Measurements from ENCODE around the gene COL12A1.

The COL12A1 gene

DNA sequence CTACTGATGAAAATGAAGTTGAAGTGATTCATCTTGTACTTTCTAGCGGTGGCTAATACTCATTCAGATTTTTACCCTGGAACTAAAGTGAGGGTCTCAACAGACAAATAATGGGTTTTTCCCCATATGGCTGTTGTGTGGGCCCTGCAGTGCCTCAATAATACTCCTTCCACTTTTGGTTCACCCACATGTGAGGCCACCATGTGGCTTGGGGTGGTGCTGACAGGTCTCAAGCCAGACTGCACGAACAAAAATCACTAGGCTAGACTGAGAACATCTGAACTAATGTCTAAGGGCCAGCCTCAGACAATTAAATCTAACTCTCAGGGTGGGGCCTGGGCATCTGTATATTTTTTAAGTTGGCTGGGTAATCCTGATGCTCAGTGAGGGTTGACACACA lies 7.9 kb upstream of the COL12A1 start:
- DNase-seq (ENCODE audit: extremely low spot score, insufficient read length, low read depth): no peak
- no peak for FAIRE-seq

DNA sequence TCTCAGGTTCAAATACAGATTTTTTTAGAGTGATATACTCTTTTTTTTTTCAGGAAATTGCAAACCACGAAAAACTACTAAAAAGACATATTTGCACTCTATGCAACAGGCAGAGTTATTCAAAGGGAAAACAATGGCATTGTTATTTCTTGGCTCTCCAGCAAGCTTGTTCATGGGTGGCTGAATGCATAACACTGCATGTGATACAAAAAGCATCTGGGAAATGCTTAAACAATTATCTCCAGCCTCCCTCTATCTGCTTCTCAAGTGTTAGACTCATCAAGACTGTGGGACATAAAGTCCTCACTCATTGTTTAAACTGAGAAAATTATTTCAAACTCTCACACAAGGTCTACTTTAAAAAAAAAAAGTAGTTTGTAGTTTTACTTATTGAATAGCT lies 7.3 kb upstream of the COL12A1 start:
- no peak for FAIRE-seq
- DNase-seq (ENCODE audit: extremely low spot score, insufficient read length, low read depth): no peak

DNA sequence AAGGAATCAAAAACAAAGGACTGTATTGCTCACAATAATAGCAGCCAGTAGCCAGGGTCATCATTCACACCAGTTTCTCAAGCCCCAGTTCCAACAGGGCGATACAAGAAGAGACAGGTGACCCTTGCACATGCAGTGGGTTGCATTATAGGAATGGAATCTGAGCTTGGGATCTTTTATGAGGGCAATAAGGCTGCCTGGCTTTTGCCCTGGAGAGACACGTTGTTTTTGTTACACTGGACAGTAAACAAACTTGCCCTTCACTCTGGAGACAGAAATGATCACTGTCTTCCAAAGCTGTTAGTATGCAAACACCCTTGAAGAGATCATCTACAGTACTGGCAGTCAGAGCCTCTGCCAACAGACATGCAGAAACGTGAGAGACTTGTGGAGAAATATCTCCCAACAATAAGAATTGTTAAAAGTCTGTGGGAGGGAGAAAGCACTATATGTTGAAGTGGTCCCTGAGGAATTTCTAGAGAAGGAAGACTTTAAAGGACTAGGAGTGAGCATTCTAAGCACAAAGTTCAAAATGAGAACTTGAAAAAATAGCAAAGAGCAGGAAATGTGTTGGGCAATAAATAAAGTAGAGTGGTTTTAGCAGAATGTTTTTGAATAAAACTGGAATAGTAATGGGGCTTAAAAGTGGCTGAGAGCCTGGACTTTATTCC lies 6.2 kb upstream of the COL12A1 start:
- no peak for FAIRE-seq

DNA sequence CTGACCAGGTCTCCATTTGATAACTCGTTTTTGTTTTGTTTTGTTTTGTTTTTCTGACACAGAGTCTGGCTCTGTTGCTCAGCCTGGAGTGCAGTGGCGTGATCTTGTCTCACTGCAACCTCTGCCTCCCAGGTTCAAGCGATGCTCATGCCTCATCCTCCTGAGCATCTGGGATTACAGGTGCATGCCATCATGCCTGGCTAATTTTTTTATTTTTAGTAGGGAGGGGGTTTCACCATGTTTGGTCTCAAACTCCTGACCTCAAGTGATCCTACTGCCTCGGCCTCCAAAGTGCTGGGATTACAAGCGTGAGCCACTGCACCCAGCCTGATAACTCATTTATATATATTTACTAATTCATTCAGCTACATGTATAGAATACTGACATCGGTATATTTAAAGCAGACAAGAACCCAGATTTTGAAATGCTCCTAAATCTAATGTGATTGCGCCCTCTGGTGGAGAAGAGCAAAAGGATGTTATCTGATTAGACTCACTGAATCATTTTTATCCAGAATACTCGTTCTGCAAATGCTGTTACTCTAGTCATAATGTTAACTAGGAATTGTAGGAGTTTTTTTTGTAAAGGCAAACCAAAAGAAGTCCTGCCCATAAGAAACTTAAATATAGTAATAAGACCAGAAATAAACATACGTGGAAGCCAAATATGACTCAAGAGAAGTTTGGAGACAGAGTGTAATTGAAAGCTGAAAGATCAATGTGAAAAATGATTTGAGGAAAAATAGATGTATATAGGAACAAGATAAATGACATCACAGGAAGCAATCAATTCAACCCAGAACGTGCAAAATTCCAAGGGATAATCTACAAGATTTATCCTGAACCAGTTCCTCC lies 5.3 kb upstream of the COL12A1 start:
- FAIRE-seq (peak; percentile 62), DNase-seq (ENCODE audit: extremely low spot score, insufficient read length, low read depth) (no peak)

More for the DNA sequence above, 6.2 kb upstream of the COL12A1 start:
- no peak for DNase-seq (ENCODE audit: extremely low spot score, insufficient read length, low read depth)

DNA sequence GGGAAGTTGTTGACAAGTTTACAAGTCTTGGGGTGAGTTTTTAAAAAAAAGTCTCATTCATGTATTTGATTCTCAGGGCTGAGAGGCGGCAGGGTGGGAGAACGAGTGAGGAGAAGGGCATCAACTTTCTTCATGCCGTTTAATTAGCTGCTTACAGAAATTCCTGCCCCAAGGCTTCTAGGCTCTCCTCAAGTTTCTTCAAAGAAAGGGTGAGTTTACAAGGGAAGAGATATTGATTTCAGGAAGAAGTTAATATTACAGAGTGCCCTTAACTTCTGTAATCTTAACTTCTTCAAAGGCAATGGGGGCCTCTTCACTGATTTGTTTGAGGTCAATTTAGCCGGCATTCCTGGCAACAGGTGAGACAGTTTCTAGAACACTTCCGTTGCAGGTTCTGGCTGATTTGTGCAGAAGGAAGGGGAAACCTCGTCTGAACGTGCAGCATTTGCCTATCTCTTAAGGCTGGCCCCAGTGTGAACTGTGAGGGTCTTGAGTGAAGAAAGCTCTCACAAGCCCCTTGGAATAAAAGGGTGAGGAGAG lies 3.4 kb upstream of the COL12A1 start:
- FAIRE-seq: no peak
- DNase-seq (ENCODE audit: extremely low spot score, insufficient read length, low read depth): no peak

DNA sequence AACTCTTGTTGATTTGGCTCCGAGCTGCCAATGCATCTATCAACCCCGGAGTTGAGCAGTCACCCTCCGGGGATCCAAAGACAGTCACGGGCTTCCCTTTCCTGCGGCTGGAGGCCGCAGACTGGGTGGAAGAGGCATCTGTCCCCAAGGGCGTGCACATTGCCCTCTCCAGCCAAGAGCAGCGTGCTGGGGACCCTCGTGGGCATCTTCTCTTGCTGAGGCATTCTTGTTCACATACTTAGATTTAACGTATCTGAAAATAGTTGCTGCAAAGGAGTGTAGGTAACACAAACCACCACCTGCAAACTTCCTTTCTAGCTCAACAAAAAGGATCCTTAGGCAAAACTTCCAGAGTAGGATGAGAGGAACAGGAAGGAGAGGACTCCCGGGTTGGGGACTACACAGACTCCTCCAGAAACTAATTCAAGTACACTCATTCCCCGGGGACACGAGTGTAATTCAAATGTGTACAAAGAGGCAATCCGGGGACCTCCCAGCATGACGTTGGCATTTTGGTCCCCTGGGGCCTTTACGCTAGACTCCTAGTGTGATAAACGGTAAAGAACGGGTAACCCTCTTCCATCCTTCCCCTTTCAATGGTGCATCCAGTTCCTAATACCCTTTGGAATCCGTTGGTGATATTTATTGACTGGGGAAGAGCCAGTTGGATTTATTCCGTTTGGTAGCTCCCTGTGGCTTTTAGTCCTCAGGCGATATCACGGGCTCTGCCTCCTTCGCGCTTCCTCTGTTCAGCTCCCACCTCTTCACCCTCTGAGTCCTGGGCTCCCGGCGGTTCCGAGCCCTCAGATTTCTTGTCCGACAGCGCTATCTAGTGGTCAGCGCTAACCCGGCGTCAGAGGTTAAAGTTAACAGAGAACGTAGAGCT lies 2.7 kb upstream of the COL12A1 start:
- no peak for DNase-seq (ENCODE audit: extremely low spot score, insufficient read length, low read depth)
- peak; percentile 86 for FAIRE-seq

DNA sequence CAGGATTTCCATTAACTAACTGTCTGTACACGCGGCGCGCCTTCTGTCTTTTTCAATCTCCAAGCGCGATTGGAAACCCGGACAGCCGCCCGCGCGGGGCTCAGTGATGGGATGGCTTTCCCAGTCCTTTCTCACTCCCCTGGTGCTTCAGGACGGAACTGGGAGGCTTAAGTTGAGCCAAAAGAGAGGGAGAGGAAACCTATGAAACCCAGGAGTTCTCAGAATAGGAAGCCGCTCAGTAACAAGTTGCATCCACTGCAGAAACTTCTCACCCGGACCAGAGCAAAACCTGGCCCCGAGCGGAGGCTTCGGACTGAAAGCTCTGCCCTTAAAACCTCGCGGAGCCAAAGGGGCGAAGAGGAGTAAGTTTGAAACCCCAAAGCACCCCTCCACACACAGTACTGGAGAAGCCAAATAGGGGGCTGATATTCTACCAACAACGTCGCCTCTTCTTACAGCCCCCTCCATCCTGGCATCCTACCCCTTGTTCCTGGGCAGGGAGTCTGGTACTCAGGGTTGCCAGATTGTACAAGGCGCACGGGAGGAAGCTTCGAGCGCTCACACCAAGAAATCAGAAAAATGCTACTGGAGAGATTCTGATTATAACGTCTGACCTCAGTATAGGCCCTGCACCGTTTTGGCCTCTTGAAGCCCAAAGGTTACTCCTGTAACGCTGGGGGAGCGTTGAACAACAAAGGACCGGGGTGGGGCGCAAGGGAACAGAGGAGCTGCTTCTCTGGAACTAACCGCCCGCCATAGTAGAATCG lies 906 bp upstream of the COL12A1 start:
- no peak for FAIRE-seq
- DNase-seq (ENCODE audit: extremely low spot score, insufficient read length, low read depth): no peak

DNA sequence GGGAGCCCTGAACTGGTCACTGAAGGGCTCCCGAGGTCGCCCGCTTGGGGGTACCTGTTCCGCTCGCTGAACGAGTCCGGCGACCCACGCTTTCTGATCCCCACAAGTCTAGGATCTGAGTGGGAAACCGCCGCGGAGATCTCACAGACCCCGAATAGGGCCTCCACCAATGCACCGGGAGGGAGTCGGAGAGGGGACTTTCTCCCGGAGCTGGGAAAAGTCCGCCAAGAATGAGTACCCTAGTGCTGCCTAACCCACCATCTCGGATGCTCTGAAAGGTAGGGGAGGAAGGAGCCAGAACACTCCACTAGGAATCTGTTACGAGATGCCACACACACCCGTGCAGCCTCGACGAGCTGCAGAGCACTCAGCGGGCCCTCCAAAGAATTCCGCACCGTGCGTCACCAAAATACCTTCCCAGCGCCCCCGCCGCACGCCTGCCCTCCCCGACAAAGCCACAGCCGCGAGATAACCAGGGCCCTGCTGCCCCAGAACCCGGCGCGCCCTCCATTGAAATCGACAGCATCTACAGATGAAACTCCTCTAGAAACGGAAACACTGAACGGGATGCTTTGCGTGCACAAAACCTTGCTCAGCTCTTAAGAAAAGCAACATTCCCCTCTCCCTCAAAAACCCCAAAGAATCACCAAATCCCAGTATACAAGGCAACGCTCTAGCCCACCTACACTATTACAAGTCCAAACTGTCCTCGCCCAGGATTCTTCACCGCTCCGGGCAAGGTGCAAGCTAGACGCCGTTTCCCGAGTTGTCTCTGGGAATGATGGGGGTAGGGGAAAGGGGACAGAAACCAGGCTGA lies 686 bp downstream of the COL12A1 start:
- FAIRE-seq (no peak), DNase-seq (ENCODE audit: extremely low spot score, insufficient read length, low read depth) (no peak)

DNA sequence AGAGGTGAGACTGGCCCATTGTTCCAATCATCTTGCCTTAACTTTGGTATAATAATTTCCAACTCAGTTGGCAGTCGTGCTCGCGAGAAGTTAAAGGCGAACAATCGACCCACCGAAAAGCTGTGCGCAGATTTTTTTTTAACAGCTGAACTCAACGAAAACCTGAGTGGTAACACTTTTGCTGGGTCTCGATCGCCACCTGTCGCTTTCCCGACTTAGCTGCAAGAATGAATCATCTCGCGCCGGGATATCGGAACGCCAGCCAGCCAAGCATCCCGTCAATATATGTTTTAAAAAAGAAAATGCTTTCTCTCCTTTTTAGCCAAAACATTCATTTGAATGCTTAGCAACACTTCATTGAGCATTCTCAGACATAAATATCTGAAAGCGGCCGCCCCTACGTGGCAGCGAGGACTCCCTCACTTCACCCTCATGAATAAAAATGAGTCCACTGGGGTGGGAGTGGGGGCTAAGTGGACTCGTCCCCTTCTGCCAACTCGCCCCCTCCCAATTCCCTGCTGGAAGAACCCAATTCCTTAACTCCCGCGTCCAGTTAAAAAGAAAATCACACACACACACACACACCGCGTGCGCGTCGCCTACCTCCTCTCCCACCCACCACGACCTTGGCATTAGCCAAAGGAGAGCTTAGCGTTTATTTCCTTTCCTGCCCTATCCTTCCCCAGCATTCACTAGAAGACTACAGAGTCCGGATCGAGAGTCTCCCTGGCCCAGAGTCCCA lies 1.5 kb downstream of the COL12A1 start:
- DNase-seq (ENCODE audit: extremely low spot score, insufficient read length, low read depth): no peak
- FAIRE-seq: peak; percentile 73

DNA sequence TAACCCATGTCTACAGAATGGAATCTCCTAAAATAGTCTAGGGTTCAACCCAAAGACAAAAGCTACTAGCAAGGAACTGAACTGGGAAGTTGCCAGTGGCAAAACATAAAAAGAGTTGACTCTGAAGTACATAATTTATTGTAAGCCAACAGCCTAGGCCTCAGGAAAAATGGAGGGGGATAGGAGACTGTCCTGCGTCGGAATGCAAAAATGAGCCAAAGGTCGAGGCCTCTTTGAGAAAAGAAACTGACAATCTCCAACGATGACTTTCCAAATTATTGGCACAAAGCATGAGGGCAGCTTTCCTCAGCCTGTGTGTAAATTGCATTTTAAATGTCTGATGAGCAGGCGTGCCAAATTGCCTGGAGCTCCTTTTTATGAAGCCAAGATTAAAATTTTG lies 2.1 kb downstream of the COL12A1 start:
- FAIRE-seq (no peak), DNase-seq (ENCODE audit: extremely low spot score, insufficient read length, low read depth) (no peak)

DNA sequence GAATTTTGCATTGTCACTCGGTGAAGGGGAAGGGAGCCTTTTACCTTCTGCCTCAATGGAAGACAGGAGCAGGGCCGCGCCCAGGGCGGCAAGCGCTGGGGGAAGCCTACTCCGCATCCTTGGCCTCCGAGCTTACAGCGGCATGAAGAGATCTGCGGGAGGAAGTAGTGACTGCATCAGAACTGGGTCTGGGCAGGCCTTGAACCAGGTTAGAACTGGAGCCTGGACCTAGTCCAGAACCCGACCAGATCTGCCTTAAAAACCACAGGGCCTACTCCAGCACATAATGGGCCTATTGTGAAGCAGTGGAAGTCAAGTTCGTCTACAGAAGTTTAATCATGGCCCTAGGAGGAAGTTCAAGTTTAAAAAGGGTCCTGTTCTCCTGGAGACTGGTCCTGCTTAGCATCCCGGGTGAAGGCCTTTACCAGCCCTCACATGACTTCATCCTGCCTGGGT lies 3.1 kb downstream of the COL12A1 start:
- DNase-seq (ENCODE audit: extremely low spot score, insufficient read length, low read depth): no peak
- FAIRE-seq: no peak

DNA sequence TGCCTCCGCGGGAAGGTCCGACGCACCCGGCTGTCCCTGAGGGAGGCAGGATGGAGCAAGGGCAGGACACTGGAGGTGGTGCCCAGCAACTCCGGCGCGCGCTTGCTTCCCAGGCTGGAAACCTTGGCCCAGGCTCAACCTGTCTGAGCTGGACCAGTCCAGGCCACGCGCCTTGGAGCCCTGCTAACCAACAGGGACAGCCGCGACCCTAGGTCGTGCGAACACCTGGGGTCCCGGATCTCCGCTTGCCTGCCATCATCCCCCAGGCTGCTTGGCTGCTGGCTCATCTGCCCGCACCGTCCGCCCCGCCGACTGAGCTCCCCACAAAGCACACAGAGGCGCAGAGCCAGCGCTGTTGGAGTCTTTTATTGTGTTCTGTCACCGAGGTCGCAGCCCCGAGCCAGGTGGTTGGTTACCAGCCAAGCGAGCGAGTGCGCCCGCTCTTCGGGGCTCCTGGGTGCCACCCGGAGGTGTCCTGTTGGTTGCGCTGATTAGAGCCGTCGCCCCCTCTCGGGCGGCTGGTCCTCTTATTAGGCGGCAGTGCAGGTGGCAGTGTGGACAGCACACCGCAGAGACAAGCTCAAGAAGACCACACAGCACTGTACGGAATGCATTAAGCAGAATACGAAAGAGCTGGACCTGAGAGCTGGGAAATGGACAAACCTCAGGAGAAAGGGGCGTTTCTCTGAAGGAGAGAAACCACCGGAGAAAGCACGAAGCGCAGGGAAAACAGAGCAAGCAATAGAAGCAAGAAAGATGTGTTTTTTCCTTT lies 3.8 kb downstream of the COL12A1 start:
- DNase-seq (ENCODE audit: extremely low spot score, insufficient read length, low read depth) (no peak), FAIRE-seq (no peak)

DNA sequence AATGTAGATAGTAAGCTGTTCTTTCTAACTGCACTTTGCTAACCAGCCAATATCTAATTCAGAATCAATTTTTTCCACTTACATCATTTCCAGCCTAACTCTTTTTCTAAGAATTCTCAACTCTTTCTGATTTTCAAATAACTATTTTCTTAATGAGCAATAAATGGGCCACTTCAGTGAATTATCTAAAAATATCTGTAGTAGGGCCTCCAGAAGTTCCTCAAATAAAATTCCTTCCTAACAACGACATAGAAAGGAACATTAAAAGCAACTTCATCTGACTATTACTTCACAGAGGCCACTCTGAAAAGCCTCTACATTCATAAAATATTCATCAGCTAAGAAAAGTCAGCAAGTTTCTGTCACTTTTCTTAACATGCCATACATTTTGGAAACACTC lies 4.8 kb downstream of the COL12A1 start:
- no peak for FAIRE-seq
- no peak for DNase-seq (ENCODE audit: extremely low spot score, insufficient read length, low read depth)

DNA sequence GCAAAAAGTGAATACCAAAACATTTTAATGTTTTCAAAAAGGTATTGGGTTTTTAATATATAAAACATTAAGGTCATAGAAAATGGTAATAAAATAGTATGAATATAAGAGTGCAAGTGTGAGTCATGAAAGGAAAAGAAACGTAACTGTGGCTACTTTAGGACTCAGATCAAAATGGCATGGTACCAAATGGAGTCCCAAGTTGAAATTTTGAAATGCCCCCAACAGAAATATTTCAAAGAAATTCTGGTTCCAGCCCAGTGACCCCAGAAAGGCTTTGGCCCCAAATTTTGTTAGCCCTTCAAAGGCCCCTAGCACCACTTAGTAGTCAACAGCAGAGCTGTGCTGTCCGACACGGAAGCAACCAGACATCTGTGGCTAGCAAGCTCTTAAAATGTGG lies 6.0 kb downstream of the COL12A1 start:
- no peak for DNase-seq (ENCODE audit: extremely low spot score, insufficient read length, low read depth)

DNA sequence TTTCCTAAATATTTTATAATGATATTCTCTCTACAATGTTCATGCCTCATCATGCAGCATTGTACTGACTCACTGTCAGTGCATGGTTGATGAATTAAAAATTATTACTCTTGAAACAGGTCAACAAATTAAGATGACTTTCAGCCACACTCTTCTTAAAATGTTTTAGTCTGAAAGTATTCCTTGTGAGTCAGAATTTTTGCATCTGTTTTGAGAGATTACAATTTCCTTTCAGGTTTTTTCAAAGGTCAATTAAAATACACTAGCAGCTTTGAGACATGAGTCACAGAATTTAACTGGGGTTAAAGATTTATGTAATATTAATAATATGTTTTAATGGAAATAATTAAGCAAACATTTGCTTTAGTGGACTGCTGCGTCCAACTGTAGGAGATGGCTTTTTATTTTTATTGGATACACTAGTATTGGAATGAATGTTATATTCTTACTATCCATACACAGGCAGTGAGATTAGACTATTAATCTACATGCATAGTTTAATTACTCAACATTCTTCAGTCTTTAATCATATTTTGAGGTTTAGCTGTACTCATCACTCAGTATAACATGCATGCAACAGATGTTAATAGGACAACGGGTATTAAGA lies 9.7 kb downstream of the COL12A1 start:
- FAIRE-seq (no peak), DNase-seq (ENCODE audit: extremely low spot score, insufficient read length, low read depth) (no peak)

More for the DNA sequence above, 6.0 kb downstream of the COL12A1 start:
- no peak for FAIRE-seq

DNA sequence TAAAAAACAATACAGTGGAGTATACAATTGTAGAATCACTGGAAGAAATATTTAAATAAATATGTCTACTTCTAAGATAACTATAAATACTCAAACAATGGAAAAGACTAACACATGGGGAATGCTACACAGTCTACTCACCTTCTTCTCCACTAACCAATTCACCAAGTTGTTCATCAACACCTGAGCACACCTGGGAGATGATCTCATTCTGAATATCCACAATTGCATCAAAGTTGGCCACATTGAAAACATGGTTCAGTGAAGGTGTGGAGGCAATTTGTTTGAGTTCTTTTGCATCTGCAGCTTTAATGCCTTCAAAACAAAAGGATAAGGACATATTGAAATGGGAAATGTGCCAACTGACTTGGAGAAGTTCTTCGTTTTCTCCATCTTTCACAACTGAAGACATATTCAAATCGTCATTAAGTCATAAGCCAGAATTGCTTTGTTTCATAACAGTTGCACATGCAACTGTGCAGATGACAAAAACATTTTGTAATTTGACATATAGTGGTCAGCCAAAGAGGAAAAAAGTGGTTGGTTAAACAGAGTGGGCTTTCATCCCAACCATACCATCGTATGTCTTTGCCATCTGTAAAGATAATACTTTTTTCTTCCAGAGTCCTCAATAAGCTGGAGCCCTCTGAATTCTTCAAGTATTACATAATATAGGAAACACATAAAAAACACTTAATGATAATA lies 17.5 kb downstream of the COL12A1 start:
- no peak for FAIRE-seq
- no peak for DNase-seq (ENCODE audit: extremely low spot score, insufficient read length, low read depth)
